Activated CD8-positive, alpha-beta memory T cell treated with anti-CD3 and anti-CD28 coated beads for 1 hour (primary cell): ENCODE measurements around the gene SLC11A2.
"Not testable (repeated sequence)": the region's sequence is repeated elsewhere in the genome, so short reads cannot be mapped to it uniquely, and the experiment has no call there.

ENCODE experiments used
- DNase-seq, 2 donors: peaks; one replicate each; pipeline ENCODE4 v3.0.0-alpha.2; 2020; ENCODE audit warnings: low read depth in 1 of 2; ENCODE audit errors: extremely low read depth in 1 of 2

Gene SLC11A2

DNA sequence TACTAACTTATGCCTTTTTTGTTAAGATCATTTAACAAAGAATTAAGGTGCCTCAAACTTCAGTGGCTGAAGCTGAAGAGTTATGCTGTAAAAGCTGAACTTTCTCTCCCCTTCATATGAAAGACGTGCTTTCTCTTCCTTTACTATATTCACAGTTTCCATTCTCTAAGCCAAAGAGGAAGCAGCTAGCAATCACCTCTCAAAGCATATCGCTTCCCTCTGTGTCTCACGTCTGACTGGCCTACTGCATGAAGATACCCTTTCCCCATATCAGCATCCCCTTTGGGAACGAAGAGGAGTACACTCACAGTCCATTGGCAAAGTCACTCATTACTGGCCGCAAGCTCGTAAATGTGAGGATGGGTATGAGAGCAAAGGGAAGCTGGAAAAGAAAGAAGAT, 34.9 kb downstream of the SLC11A2 start:
- no peak for DNase-seq

DNA sequence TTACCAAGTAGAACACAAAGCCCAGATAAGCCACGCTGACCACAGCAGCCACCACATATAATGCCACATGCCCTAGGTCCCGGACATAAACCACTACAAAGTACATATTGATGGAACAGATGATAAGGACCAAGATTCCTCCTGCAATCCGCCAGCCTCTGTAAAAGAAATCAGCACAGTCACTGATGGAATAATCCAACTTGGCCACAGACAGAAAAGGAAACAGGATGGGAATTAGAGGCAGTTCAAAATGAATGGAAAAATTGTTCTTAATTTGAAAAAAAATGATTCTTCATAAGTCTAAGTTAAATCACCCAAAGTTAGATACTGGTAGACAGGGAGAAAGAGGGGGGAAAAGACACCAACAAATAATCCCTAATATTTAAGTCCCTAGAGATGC, 35.4 kb downstream of the SLC11A2 start:
- no peak for DNase-seq

DNA sequence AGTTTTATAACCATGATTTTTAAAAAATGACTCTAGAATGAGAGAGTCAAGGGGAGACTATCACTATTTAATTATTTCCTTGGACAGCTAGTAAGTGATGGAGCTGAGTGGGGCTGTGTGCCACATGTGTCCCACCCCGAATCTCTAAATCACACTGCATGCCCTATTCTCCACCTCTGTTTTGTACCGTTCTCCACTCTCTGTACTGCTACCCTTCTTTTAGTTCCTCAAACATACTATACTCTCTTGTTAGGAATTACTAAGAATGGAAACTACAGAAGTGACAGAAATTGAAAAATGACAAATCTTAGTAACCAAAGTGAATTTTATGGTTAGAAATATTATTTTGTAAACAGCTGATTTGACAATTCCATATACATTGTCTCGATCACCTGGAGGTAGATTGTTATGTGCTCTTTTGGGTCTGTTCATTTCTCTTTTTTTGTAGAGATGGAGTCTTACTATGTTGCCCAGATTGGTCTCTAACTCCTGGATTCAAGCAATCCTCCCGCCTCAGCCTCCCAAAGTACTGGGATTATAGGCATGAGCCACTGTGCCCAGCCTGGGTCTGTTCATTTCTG, 35.9 kb downstream of the SLC11A2 start:
- no peak for DNase-seq

DNA sequence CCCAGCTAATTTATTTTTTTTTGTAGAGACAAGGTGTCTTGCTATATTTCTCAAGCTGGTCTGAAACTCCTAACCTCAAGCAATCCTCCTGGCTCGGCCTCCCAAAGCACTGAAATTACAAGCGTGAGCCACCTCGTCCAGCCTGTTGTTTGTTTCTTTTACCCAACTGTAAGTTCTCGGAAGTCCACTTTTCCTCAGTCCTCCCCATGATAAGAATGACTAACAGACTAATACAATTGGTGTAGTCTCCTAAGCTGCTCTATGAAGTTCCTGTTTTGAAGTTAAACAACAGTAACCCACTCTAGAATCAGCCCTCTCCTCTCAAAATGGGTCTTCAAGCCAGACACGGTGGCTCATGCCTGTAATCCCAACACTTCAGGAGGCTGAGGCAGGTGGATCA, 37.3 kb downstream of the SLC11A2 start:
- no peak for DNase-seq

DNA sequence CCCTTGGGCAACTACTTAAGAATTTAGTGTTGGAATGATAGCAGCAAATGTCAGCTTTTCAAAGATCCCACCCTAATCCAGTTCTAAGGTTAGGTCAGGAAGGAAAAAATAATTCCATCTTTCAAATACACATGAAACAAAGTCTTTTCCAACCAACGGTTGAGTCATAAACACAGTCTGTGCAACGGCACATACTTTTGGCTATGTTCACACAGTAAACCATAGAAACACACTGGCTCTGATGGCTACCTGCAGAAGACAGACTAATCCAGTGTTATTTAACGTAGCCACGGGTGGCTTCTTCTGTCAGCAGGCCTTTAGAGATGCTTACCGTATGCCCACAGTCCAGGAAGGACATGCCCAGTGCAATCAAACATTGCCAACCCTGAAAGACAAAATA, 38.1 kb downstream of the SLC11A2 start:
- DNase-seq, result no peak

DNA sequence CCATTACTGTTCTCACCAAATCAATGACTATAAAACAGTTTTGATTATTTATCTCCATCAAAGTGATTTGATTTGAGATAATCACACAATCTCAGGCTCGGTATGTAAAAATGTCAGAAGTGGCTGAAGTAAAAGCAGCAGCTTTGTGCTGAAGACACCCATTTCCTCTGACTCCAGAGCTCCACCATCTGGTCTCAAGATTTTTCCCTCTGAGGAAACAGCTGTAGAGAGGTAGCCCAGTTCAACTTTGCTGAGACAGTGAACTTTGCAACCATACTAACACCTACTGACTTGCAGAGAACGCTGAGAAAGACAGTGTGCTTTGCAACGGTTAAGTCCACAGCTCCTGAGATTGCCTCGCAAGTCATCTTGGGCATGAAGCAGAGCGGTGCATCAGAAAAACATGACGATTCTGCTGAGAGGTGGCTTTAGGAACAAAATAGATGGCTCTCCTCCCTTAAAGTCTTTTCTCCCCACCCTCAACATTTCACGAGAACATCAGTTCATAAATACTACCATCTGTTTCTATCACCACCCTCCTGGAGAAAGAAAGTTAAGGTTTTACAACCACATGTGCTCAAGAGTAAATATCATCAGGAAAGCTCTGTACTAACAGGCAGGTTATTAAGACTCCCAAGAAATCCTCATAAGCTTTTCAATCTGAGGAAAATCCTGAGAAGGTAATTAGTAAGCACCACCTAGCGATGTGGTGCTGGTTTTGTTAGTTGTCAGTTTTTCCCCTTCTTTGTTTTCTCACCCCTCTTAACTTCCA, 39.0 kb downstream of the SLC11A2 start:
- no peak for DNase-seq

DNA sequence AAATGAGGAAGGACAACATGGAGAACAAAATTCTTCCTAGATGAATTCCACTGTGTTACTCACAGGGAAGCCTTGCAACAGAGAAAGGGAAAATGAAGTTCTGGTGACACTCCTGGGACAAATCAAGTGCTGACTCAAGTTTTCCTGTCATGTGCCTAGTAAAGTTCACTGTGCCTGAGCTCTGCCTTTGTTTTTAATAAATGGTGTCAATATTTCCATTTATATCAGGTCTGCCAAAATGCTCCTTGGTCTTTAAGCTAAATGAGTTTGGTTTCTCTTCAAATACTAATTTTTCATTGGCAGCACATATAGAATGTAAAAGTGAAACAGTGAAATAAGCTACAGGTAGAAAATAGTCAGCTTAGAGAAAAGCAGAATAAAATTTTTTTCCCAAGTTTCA, 40.9 kb downstream of the SLC11A2 start:
- no peak for DNase-seq

DNA sequence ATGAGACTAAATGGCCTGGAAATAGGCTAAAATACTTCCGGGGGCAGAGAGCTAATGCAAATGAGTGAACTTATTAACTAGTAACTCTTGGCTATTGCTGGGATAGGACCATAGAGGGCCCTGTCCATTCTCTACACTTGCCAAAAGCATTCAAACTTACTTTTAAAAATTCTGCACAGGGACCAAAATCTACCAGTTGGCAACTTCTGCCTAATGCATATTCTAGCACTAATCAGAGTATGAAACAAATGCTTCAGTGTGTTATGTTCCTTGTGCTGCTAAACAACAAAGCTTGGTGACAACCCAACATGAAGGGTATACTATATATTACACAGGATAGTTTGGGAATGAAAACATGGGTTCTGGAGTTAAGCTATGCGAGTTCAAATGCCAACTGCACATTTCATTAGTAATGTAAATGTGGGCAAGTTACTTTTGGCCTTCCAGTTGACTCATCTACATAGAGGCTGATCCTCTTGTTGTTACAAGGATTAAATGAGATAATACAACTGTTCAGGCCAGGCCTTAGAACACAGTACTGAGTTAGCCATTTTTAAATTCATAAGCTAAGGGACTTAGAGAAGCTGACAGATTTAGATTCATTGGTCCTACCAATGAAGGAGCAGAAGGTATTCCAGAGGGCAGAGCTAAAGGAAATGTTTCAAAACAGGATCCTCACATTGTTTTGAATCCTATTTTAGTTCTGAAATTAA, 41.4 kb downstream of the SLC11A2 start:
- DNase-seq, result no peak

DNA sequence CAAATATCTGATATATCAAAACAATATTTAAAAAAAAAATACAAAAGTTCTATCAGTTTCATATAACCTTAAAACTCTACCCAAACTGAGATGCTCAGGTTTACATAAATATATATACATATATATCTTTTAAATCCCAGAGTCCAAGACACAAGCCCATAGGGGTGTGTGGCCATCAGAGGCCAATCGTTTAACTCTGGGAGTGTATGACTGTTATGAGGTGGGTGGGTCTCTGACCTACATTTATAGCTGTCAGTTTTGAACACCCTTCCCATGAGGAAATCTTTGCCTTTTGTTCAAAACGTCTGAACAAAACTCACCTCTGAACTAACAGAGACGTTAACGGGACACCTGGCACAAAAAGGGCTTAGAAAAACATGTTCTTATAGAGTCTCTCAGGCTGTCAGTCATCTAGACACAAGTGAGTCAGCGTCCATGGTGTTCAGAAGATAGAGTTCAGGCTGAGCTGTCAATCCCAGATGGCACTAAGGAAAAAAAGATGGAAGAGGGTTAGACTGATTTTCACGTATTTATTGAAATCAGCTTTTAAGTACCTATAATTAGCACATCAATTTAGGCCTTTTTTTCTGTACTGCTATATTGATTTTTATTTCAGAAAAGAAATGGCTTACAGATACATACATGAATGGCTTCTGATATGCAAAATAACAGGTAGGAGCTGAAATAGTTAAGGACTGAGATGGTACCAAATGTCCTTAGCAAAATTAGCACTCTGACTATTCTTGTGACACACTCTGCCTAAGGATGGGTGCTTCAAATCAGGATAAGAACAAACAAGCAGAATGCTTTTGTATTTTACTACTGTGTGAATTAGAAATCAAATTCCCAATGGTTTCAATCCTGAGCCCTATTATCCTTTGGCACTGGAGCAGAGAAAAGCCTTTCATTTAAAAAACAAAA, 44.6 kb downstream of the SLC11A2 start:
- no peak for DNase-seq

DNA sequence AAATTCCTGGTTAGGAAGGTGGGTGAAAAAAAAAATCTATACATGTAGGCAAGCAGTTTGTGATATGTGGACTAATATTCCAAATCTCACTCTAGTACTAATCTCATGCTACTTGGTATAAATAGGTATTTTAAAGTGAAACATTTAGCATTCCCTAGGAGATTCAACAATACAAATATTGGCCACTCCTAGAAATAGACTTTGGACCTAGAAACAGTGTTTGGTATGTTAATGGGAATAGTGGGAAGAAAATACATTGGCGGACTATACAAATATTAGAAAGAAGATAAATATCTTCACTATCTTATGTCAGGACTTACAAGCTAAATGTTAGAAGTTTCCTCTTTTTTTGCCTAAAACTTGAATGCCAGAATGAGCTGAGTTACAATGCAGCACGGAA, 45.6 kb downstream of the SLC11A2 start:
- DNase-seq, result no peak

DNA sequence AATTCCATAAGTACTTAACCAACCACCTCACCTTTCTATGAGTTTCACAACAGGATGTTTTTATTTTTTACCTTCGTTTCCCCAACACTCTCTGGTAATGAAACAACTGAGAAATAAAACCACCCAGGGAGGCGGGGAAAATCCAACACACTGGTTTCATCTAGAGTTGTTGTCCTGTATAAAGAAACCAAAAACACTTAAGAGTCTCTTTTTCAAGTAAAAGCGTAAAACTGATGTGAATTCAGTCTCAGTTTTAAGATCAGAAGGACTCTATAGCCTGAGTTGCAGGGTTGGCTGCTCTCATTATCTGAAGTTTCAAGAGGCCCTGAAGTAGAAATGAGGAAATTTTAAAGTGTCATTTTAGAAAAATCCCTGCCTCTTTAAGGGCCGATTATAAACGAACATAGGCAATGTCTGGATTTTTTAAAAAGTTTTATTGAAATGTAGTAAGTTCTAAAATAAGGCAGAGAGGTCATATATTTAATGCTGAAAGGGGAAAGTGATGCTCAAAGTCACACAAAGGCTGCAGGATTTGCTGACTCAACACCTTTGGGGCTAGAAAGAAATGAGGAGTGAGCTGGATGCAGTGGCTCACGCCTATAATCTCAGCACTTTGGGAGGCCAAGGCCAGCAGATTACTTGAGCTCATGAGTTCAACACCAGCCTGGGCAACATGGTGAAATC, 46.7 kb downstream of the SLC11A2 start:
- no peak for DNase-seq

DNA sequence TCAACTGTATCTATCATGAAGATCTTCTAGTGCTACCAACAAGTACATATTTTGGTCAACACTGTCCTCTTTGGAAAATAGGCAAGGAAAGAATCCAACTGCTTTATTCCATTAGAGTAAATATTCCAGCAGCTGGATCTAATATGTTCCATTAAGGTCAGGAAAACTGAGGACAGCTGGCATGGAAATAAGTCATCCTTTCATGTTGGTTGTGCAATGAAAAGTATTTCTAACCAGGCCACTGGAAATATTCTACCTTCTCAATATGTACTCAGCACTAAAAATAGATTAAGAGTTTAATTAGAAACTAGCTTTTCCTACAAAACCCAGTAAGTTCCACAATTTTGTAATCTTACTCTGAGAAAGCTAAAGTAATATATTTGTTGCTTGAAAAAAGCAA, 54.2 kb downstream of the SLC11A2 start:
- no peak for DNase-seq

DNA sequence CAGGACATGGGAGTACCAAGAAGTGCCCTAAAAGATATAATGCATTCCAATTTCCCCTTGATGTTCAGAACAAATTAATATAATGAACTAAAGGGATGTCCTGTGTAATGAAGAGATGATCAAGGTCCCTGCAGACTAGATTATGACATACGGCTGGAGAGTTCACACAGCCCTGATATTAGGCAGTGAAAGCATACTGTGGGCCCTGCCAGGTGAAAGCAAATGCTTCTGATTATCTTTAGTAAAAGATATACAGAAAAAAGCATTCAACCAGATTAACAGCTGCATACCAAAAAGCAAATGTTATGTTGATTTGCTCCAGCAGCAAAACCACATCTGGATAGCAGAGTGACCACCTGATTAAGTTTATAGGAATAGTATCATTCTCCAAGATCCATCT, 61.8 kb downstream of the SLC11A2 start:
- DNase-seq, result no peak

DNA sequence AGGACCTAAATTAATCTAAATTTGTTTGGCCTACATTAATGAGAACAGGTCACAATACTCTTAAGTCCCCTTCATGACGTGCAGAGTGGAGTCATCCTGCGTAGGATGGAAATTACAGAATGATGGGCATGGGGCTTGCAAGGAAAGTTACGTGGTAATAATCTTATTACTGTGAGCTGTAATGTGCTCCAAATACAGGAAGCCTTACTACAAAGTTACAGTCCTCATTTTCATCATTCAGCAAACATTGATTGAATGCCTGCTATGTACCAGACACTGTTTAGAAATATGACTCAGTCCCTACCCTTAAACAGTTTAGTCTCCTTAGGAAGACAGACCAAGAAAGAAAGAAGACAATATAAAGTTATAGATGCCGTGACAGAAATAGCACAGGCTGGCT, 64.5 kb downstream of the SLC11A2 start:
- DNase-seq, result no peak

DNA sequence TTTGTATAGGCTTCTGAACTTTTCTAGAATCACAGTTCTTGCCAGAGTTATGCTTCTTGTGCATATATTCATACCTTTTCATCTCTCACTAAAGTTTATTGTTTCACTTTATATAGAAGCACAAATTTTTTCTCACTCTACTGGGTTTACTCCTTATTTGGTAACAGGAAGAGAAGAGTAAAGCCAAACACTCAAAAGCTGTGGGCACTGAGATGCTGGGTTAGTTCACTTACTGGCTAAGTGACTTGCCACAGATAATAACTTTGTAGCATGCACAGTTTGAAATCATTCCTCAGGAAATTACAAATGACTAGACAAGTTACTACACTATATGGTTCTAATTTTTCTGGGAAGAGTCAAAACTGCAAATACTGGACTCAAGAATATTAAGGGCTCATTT, 66.1 kb downstream of the SLC11A2 start:
- no peak for DNase-seq

DNA sequence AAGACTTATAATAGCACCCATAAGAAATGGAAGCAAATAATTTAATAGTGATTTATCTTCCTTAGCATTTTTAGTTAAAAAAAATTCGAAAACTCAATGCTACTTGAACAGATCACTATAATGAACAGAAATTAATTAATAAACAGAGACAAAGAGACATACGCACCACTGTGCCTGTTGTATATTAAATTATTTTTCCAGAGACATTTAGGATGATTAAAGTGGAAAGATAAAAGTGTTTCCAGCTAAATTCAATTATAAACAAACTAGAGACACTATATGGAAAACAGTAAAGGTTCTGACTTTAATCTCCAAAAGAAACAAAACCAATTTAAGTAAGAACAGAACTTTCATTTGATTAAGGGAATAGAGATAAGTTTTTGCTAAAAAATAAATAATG, 70.5 kb downstream of the SLC11A2 start:
- no peak for DNase-seq

DNA sequence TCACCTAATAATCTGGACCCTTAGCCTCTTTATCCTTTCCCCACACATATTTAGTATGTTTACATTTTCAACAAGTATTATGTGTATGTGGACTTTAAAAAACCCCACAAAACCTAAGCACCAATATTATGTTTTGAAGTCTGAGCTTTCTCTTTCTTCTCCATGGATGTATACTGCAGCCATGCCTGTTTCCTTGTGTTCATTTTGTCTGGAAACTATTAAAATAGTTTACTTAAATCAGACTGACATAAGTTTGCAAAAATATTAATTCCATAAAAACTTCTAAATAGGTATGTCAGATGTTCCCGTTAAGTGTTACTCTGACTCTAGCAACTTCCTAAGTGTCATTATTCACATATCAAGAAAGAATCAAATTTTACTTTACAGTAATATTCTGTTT, 70.9 kb downstream of the SLC11A2 start:
- no peak for DNase-seq

DNA sequence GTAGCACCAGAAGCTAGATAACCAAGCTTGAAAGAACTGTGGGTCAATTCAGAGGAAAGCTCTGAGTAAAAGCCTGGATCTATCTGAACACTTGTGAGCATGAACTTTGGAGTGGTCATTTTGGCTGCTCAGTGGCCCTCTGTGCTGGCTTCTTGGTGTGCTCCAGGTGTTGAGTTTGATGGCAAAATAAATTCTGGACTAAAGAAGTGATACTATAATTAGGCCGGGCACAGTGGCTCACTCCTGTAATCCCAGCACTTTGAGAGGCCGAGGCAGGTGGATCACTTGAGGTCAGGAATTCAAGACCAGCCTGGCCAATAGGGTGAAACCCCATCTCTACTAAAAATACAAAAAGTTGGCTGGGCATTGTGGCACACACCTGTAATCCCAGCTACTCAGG, 71.4 kb downstream of the SLC11A2 start:
- DNase-seq, result not testable (repeated sequence)

DNA sequence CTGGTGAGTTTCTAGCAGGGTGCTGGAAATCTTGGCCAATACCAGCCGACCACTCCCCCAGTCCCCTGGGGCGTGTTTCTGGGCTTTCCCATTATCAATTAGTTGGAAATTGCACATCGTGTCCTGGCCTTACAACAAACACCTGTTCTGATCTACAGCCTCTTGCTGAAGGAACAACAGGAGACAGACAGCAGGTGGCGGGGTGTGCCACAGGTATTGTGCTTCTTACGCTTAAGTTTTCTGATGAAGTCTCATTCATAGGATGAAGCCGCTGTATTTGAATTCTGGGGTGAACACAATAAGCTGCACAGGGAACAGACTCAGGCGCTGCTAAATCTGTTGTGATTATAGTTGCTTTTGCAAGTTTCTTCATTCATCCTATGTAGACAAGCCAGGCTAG, 73.1 kb downstream of the SLC11A2 start:
- no peak for DNase-seq

DNA sequence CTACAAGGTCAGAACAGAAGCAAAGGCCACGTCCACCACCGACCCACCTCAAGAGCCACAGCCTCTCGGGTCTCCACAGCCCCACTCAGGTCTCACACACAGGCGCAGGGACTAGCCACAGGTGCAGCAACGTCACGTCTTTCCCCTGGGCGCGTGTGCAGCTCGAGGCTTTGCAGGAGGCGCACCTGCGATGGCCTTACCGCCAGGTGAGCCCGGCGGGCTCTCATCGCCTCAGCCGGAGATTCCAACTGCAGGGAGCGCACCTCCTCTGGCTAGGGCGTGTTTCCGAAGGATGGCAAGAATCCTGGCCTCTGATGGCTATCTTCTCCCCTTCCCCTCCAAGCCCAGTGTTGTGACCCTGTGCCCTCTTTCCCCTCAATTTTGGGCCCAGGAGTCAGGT, 73.7 kb downstream of the SLC11A2 start, which contains the start of gene HIGD1C:
Gene HIGD1C (plus strand): TSS at position 35 of the 400 bp plus-strand sequence. CDS start 1,455 bp downstream, outside the sequence.
- DNase-seq, result no peak
